Neural cell (in vitro differentiated cells): ENCODE results near the gene LY6G6C. TPM values are rescaled to one million over a fixed set of nuclear protein-coding genes. Genes with fewer than 3 reads are reported as not detected.

Experiments
- H2AFZ ChIP-seq: fragments of 200-600, 300-800 bp; sonication (generic), shearing (Covaris generic); 2 replicates; pipeline ENCODE4 v1.6.0; 2014; ENCODE audit warnings: low read depth, mild to moderate bottlenecking, antibody characterized with exemption, low read length, moderate library complexity
- H3F3A ChIP-seq: fragments of 200-600 bp; shearing (Covaris generic); 2 replicates; pipeline ENCODE4 v1.6.1; 2016; ENCODE audit warnings: mild to moderate bottlenecking, moderate library complexity, mixed read lengths, antibody characterized with exemption, low read length; ENCODE audit not compliant: insufficient read depth, poor library complexity, severe bottlenecking
- H3K27ac ChIP-seq: fragments of 200-600, 300-800 bp; sonication (generic), shearing (Covaris generic); 2 replicates; pipeline ENCODE4 v1.5.1; 2014; ENCODE audit warnings: mild to moderate bottlenecking, low read length, moderate library complexity
- H3K27me3 ChIP-seq: fragments of 300-800, 200-600 bp; sonication (generic), shearing (Covaris generic); 2 replicates; pipeline ENCODE4 v1.6.0; 2014; ENCODE audit warnings: mild to moderate bottlenecking, low read depth, low read length, moderate library complexity; ENCODE audit not compliant: insufficient read depth
- H3K36me3 ChIP-seq: fragments of 300-800, 200-600 bp; sonication (generic), shearing (Covaris generic); 2 replicates; pipeline ENCODE4 v1.5.1; 2014; ENCODE audit warnings: mild to moderate bottlenecking, antibody characterized with exemption, low read length, moderate library complexity; ENCODE audit not compliant: insufficient read depth
- H3K4me2 ChIP-seq: fragments of 300-800, 200-600 bp; sonication (generic), shearing (Covaris generic); 2 replicates; pipeline ENCODE4 v1.6.0; 2014; ENCODE audit warnings: mild to moderate bottlenecking, low read length
- H3K4me3 ChIP-seq: fragments of 300-800, 200-600 bp; sonication (generic), shearing (Covaris generic); 2 replicates; pipeline ENCODE4 v1.5.1; 2014; ENCODE audit warnings: mild to moderate bottlenecking, low read length, moderate library complexity
- H3K79me2 ChIP-seq: fragments of 200-600 bp; shearing (Covaris generic); replicated peaks from 2 replicates; pipeline ENCODE4 v1.6.0; 2014; ENCODE audit warnings: mild to moderate bottlenecking, low read length, moderate library complexity; ENCODE audit not compliant: insufficient read depth
- H3K9ac ChIP-seq: fragments of 300-800, 200-600 bp; sonication (generic), shearing (Covaris generic); 2 replicates; pipeline ENCODE4 v1.6.1; 2016; ENCODE audit warnings: mild to moderate bottlenecking, low read length, mixed read lengths
- H3K9me2 ChIP-seq: fragments of 200-600 bp; shearing (Covaris generic); 2 replicates; pipeline ENCODE4 v1.6.1; 2016; ENCODE audit warnings: mild to moderate bottlenecking, low read length, mixed read lengths; ENCODE audit not compliant: insufficient read depth
- H3K9me3 ChIP-seq: fragments of 200-600, 300-800 bp; sonication (generic), shearing (Covaris generic); 2 replicates; pipeline ENCODE4 v1.6.1; 2016; ENCODE audit warnings: mild to moderate bottlenecking, mixed run types, low read length, moderate library complexity, mixed read lengths
- H4K20me1 ChIP-seq: fragments of 200-600 bp; shearing (Covaris generic); 2 replicates; pipeline ENCODE4 v1.6.1; 2016; ENCODE audit warnings: mild to moderate bottlenecking, mixed run types; ENCODE audit not compliant: insufficient read depth
- EP300 ChIP-seq: fragments of 450-650 bp; conservative IDR thresholded peaks from 2 replicates; pipeline ENCODE4 v1.6.1; 2014; ENCODE audit warnings: antibody characterized with exemption, mild to moderate bottlenecking, moderate library complexity; ENCODE audit not compliant: poor library complexity, severe bottlenecking
- EZH2 ChIP-seq: fragments of 200-600, 300-800 bp; shearing (Covaris generic), sonication (generic); IDR thresholded peaks from 2 replicates; pipeline ENCODE4 v1.6.1; 2014; ENCODE audit warnings: antibody characterized with exemption, low read length, borderline replicate concordance, mild to moderate bottlenecking; ENCODE audit not compliant: insufficient read depth, poor library complexity, severe bottlenecking
- MXI1 ChIP-seq: fragments of 450-650 bp; conservative IDR thresholded peaks from 2 replicates; pipeline ENCODE4 v1.6.1; 2014; ENCODE audit warnings: antibody characterized with exemption, mild to moderate bottlenecking; ENCODE audit not compliant: poor library complexity, severe bottlenecking
- POLR2AphosphoS5 ChIP-seq: IDR thresholded peaks from 2 replicates; pipeline ENCODE4 v1.6.1; 2012
- RAD21 ChIP-seq: fragments of 450-650 bp; conservative IDR thresholded peaks from 2 replicates; pipeline ENCODE4 v1.6.1; 2014; ENCODE audit warnings: antibody characterized with exemption, mild to moderate bottlenecking, moderate library complexity
- SMC3 ChIP-seq: fragments of 450-650 bp; conservative IDR thresholded peaks from 2 replicates; pipeline ENCODE4 v1.6.1; 2014; ENCODE audit warnings: antibody characterized with exemption, mild to moderate bottlenecking, moderate library complexity; ENCODE audit not compliant: poor library complexity
- TAF1 ChIP-seq: IDR thresholded peaks from 2 replicates; pipeline ENCODE4 v1.6.1; 2012; ENCODE audit warnings: low read depth
- polyA minus RNA-seq: library from RNA; depleted of rRNA, polyadenylated mRNA; stranded (reverse); fragments of >200 nt; gene quantifications from 2 replicates; pipeline ENCODE4 v1.2.3, GENCODE V29; 2014
- polyA plus RNA-seq: library from polyadenylated mRNA; depleted of rRNA; stranded (reverse); fragments of >200 nt; gene quantifications from 2 replicates; pipeline ENCODE4 v1.2.3, GENCODE V29; 2014
- TF ChIP-seq, protein P1 (sequence below): fragments of 450-650 bp; IDR thresholded peaks from 2 replicates; pipeline ENCODE4 v1.5.1; 2014; ENCODE audit warnings: antibody characterized with exemption, mild to moderate bottlenecking, moderate library complexity; ENCODE audit not compliant: poor library complexity, severe bottlenecking
- TF ChIP-seq, protein P2 (sequence below): IDR thresholded peaks from 2 replicates; pipeline ENCODE4 v1.6.1; 2012; ENCODE audit warnings: borderline replicate concordance

Gene LY6G6C, protein sequence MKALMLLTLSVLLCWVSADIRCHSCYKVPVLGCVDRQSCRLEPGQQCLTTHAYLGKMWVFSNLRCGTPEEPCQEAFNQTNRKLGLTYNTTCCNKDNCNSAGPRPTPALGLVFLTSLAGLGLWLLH
- polyA plus RNA-seq (0.78 and 0.88 TPM in 2 replicates), polyA minus RNA-seq (not detected in 2 replicates)

DNA sequence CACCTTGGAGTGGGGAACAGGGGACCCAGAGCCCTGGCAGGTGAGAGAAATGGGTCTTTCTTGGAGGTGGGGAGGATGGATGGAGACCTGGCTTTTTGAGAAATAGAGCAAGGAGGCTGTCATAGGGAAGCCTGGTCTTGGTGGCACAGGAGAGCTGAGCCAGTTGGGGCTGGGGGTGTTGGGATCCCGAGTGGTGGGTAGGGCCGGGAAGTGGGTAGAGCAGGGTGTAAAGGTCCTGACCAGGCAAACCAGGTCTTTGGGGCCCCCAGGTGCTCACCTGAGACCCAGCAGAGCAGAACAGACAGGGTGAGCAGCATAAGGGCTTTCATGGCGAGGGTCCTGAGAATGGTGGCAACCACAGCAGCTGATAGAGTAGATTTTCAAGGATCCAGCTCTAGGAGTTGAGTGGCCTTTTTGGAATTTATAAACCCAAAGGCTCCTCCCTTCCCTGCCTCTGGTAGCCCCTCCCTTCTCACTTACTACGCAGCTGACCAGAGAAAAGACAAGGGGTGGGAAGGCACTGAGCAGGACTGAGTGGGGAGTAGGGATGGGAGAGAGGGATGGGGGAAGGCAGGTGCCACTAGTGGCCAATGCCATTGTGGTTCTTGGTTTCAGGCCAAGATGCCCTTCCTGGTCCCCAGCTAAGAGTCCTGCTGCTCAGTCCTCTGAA lies at the start of gene LY6G6C:
LY6G6C (minus strand) TSS at position 396 of the 670 bp plus-strand sequence; CDS start at position 329, 67 bp downstream.
- Histone ChIP-seq H3K4me2 (no peak within 1 kb of the TSS), H3K36me3 (no peaks in the 10 kb centered on the region), H3F3A (no peaks in the 10 kb centered on the region), H3K9me2 (no peaks in the 10 kb centered on the region), H4K20me1 (no peaks in the 10 kb centered on the region), H3K27me3 (no peaks in the 10 kb centered on the region), H3K9me3 (no peaks in the 10 kb centered on the region), H3K79me2 (no peaks in the 10 kb centered on the region), H3K27ac (no peak within 1 kb of the TSS), H3K9ac (no peak within 1 kb of the TSS), H3K4me3 (no peak within 1 kb of the TSS), H2AFZ (no peak within 1 kb of the TSS)
- TF ChIP-seq POLR2AphosphoS5, result no peak
- TF ChIP-seq SMC3, result no peak
- no peak for TF ChIP-seq TAF1
- no peak for TF ChIP-seq EZH2
- TF ChIP-seq, protein P1, sequence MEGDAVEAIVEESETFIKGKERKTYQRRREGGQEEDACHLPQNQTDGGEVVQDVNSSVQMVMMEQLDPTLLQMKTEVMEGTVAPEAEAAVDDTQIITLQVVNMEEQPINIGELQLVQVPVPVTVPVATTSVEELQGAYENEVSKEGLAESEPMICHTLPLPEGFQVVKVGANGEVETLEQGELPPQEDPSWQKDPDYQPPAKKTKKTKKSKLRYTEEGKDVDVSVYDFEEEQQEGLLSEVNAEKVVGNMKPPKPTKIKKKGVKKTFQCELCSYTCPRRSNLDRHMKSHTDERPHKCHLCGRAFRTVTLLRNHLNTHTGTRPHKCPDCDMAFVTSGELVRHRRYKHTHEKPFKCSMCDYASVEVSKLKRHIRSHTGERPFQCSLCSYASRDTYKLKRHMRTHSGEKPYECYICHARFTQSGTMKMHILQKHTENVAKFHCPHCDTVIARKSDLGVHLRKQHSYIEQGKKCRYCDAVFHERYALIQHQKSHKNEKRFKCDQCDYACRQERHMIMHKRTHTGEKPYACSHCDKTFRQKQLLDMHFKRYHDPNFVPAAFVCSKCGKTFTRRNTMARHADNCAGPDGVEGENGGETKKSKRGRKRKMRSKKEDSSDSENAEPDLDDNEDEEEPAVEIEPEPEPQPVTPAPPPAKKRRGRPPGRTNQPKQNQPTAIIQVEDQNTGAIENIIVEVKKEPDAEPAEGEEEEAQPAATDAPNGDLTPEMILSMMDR, result no peak
- TF ChIP-seq MXI1, result no peak
- TF ChIP-seq, protein P2, sequence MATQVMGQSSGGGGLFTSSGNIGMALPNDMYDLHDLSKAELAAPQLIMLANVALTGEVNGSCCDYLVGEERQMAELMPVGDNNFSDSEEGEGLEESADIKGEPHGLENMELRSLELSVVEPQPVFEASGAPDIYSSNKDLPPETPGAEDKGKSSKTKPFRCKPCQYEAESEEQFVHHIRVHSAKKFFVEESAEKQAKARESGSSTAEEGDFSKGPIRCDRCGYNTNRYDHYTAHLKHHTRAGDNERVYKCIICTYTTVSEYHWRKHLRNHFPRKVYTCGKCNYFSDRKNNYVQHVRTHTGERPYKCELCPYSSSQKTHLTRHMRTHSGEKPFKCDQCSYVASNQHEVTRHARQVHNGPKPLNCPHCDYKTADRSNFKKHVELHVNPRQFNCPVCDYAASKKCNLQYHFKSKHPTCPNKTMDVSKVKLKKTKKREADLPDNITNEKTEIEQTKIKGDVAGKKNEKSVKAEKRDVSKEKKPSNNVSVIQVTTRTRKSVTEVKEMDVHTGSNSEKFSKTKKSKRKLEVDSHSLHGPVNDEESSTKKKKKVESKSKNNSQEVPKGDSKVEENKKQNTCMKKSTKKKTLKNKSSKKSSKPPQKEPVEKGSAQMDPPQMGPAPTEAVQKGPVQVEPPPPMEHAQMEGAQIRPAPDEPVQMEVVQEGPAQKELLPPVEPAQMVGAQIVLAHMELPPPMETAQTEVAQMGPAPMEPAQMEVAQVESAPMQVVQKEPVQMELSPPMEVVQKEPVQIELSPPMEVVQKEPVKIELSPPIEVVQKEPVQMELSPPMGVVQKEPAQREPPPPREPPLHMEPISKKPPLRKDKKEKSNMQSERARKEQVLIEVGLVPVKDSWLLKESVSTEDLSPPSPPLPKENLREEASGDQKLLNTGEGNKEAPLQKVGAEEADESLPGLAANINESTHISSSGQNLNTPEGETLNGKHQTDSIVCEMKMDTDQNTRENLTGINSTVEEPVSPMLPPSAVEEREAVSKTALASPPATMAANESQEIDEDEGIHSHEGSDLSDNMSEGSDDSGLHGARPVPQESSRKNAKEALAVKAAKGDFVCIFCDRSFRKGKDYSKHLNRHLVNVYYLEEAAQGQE, result no peak
- TF ChIP-seq EP300, result no peak
- TF ChIP-seq RAD21, result no peak

DNA sequence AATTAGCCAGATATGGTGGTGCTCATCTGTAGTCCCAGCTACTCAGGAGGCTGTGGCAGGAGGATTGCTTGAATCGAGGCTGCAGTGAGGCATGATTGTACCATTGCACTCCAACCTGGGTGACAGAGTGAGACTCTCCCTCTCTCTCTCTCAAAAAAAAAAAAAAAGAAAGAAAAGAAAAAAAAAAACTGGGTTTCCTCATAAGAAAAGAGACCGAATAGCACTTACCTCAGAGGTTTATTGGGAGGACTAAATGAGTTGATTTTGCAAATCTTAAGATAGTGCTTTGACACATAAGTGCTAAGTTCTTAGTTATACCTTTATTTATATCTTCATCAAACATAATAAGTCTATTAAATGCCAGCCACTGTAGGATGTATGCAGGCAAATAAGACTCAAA lies 49.3 kb upstream of the LY6G6C start:
- H3K9me2 ChIP-seq, result no peaks in the 10 kb centered on the region
- H3K27ac ChIP-seq, result no peak overlapping the region
- no peaks in the 10 kb centered on the region for H3K79me2 ChIP-seq
- H4K20me1 ChIP-seq, result no peaks in the 10 kb centered on the region
- no peak overlapping the region for H3K4me2 ChIP-seq
- TF ChIP-seq, protein P1, result no peak
- TF ChIP-seq, protein P2, result no peak
- TF ChIP-seq SMC3, result no peak
- no peak for TF ChIP-seq POLR2AphosphoS5
- TF ChIP-seq EP300, result no peak
- TF ChIP-seq TAF1, result no peak
- no peak for TF ChIP-seq RAD21
- TF ChIP-seq EZH2, result no peak
- TF ChIP-seq MXI1, result no peak
- no peaks in the 10 kb centered on the region for H3K9me3 ChIP-seq
- no peaks in the 10 kb centered on the region for H3K27me3 ChIP-seq
- H3F3A ChIP-seq, result no peaks in the 10 kb centered on the region
- H2AFZ ChIP-seq, result no peak overlapping the region
- H3K36me3 ChIP-seq, result no peaks in the 10 kb centered on the region
- H3K4me3 ChIP-seq, result no peak overlapping the region
- no peak overlapping the region for H3K9ac ChIP-seq
